ENCODE results near the gene LYZL6.

LYZL6 gene

GRCh38 chr17:35923609-35924114, 19.9 kb downstream of the LYZL6 start:
- Mint-ChIP-seq H3K9me3 (no peaks in the 10 kb centered on the region), H3K27ac (no peak overlapping the region), H3K4me3 (no peak overlapping the region), H3K4me1 (peaks cover 4% of the 10 kb centered on the region), H3K27me3 (no peaks in the 10 kb centered on the region), H3K36me3 (no peaks in the 10 kb centered on the region)

GRCh38 chr17:35920229-35920628, 23.3 kb downstream of the LYZL6 start:
- H3K27ac Mint-ChIP-seq, result no peak overlapping the region
- H3K27me3 Mint-ChIP-seq, result no peaks in the 10 kb centered on the region
- no peak overlapping the region for H3K4me3 Mint-ChIP-seq
- H3K36me3 Mint-ChIP-seq, result no peaks in the 10 kb centered on the region
- H3K4me1 Mint-ChIP-seq, result peaks cover 4% of the 10 kb centered on the region
- no peaks in the 10 kb centered on the region for H3K9me3 Mint-ChIP-seq

- H3K27ac Mint-ChIP-seq, result no peak overlapping the region
Measured at GRCh38 chr17:35918665-35919064, 24.8 kb downstream of the LYZL6 start.

GRCh38 chr17:35917519-35918213, 25.8 kb downstream of the LYZL6 start:
- no peaks in the 10 kb centered on the region for H3K9me3 Mint-ChIP-seq
- H3K36me3 Mint-ChIP-seq, result no peaks in the 10 kb centered on the region
- H3K4me1 Mint-ChIP-seq, result peaks cover 4% of the 10 kb centered on the region
- H3K4me3 Mint-ChIP-seq, result no peak overlapping the region
- H3K27ac Mint-ChIP-seq, result no peak overlapping the region
- H3K27me3 Mint-ChIP-seq, result no peaks in the 10 kb centered on the region

More at GRCh38 chr17:35918665-35919064, 24.8 kb downstream of the LYZL6 start:
- Mint-ChIP-seq H3K36me3 (no peaks in the 10 kb centered on the region), H3K9me3 (no peaks in the 10 kb centered on the region), H3K27me3 (no peaks in the 10 kb centered on the region), H3K4me3 (no peak overlapping the region), H3K4me1 (peaks cover 4% of the 10 kb centered on the region)

GRCh38 chr17:35915153-35915964, 28.2 kb downstream of the LYZL6 start:
- H3K27me3 Mint-ChIP-seq, result no peaks in the 10 kb centered on the region
- H3K4me1 Mint-ChIP-seq, result peaks cover 4% of the 10 kb centered on the region
- H3K4me3 Mint-ChIP-seq, result no peak overlapping the region
- H3K9me3 Mint-ChIP-seq, result no peaks in the 10 kb centered on the region
- H3K36me3 Mint-ChIP-seq, result no peaks in the 10 kb centered on the region
- H3K27ac Mint-ChIP-seq, result no peak overlapping the region

- H3K27me3 Mint-ChIP-seq, result no peaks in the 10 kb centered on the region
- H3K9me3 Mint-ChIP-seq, result no peaks in the 10 kb centered on the region
- no peak overlapping the region for H3K4me3 Mint-ChIP-seq
- H3K4me1 Mint-ChIP-seq, result no peaks in the 10 kb centered on the region
- no peaks in the 10 kb centered on the region for H3K36me3 Mint-ChIP-seq
- H3K27ac Mint-ChIP-seq, result no peak overlapping the region
Measured at GRCh38 chr17:35914354-35914753, 29.2 kb downstream of the LYZL6 start.

GRCh38 chr17:35913609-35914008, 29.9 kb downstream of the LYZL6 start:
- Mint-ChIP-seq H3K27ac (no peak overlapping the region), H3K27me3 (no peaks in the 10 kb centered on the region), H3K9me3 (no peaks in the 10 kb centered on the region), H3K4me3 (no peak overlapping the region), H3K4me1 (no peaks in the 10 kb centered on the region), H3K36me3 (no peaks in the 10 kb centered on the region)

- Mint-ChIP-seq H3K27me3 (no peaks in the 10 kb centered on the region), H3K36me3 (no peaks in the 10 kb centered on the region), H3K27ac (no peak overlapping the region), H3K4me1 (no peaks in the 10 kb centered on the region), H3K9me3 (no peaks in the 10 kb centered on the region), H3K4me3 (no peak overlapping the region)
Measured at GRCh38 chr17:35912942-35913341, 30.6 kb downstream of the LYZL6 start.

GRCh38 chr17:35912339-35912912, 31.1 kb downstream of the LYZL6 start:
- H3K4me3 Mint-ChIP-seq, result no peak overlapping the region
- H3K27ac Mint-ChIP-seq, result no peak overlapping the region
- H3K27me3 Mint-ChIP-seq, result no peaks in the 10 kb centered on the region
- H3K4me1 Mint-ChIP-seq, result no peaks in the 10 kb centered on the region
- no peaks in the 10 kb centered on the region for H3K9me3 Mint-ChIP-seq
- no peaks in the 10 kb centered on the region for H3K36me3 Mint-ChIP-seq

GRCh38 chr17:35909408-35909807, 34.1 kb downstream of the LYZL6 start:
- Mint-ChIP-seq H3K4me1 (no peaks in the 10 kb centered on the region), H3K27me3 (no peaks in the 10 kb centered on the region), H3K9me3 (no peaks in the 10 kb centered on the region)

GRCh38 chr17:35907691-35908090, 35.8 kb downstream of the LYZL6 start:
- no peaks in the 10 kb centered on the region for H3K36me3 Mint-ChIP-seq
- H3K27me3 Mint-ChIP-seq, result no peaks in the 10 kb centered on the region
- H3K9me3 Mint-ChIP-seq, result no peaks in the 10 kb centered on the region
- H3K27ac Mint-ChIP-seq, result no peak overlapping the region
- H3K4me1 Mint-ChIP-seq, result no peaks in the 10 kb centered on the region
- no peak overlapping the region for H3K4me3 Mint-ChIP-seq

More at GRCh38 chr17:35909408-35909807, 34.1 kb downstream of the LYZL6 start:
- no peak overlapping the region for H3K27ac Mint-ChIP-seq
- no peaks in the 10 kb centered on the region for H3K36me3 Mint-ChIP-seq
- no peak overlapping the region for H3K4me3 Mint-ChIP-seq

- no peaks in the 10 kb centered on the region for H3K27me3 Mint-ChIP-seq
- H3K36me3 Mint-ChIP-seq, result no peaks in the 10 kb centered on the region
- H3K9me3 Mint-ChIP-seq, result no peaks in the 10 kb centered on the region
- H3K27ac Mint-ChIP-seq, result no peak overlapping the region
- H3K4me3 Mint-ChIP-seq, result no peak overlapping the region
- H3K4me1 Mint-ChIP-seq, result no peaks in the 10 kb centered on the region
Measured at GRCh38 chr17:35906926-35907637, 36.4 kb downstream of the LYZL6 start.

- no peak overlapping the region for H3K27ac Mint-ChIP-seq
- H3K36me3 Mint-ChIP-seq, result no peaks in the 10 kb centered on the region
- H3K4me1 Mint-ChIP-seq, result no peaks in the 10 kb centered on the region
- H3K4me3 Mint-ChIP-seq, result no peak overlapping the region
- no peaks in the 10 kb centered on the region for H3K9me3 Mint-ChIP-seq
- no peaks in the 10 kb centered on the region for H3K27me3 Mint-ChIP-seq
Measured at GRCh38 chr17:35906191-35906925, 37.2 kb downstream of the LYZL6 start.

- Mint-ChIP-seq H3K27ac (no peak overlapping the region), H3K36me3 (no peaks in the 10 kb centered on the region), H3K4me1 (peaks cover 9% of the 10 kb centered on the region), H3K4me3 (no peak overlapping the region), H3K27me3 (peaks cover 3% of the 10 kb centered on the region), H3K9me3 (no peaks in the 10 kb centered on the region)
Measured at GRCh38 chr17:35903451-35903850, 40.1 kb downstream of the LYZL6 start.

GRCh38 chr17:35901631-35902175, 41.8 kb downstream of the LYZL6 start:
- H3K36me3 Mint-ChIP-seq, result no peaks in the 10 kb centered on the region
- H3K27ac Mint-ChIP-seq, result no peak overlapping the region
- peaks cover 3% of the 10 kb centered on the region for H3K27me3 Mint-ChIP-seq
- H3K9me3 Mint-ChIP-seq, result no peaks in the 10 kb centered on the region
- no peak overlapping the region for H3K4me3 Mint-ChIP-seq
- H3K4me1 Mint-ChIP-seq, result peaks cover 14% of the 10 kb centered on the region

All from activated naive CD4-positive, alpha-beta T cell treated with anti-CD3 and anti-CD28 coated beads, Interleukin-2, amount 50 U/mL, for 24 hours (primary cell).